Nephron (organoid): ENCODE measurements around the gene ANKK1.

Source experiments
- H3K27ac Mint-ChIP-seq, 3 experiments: 2 replicates each; pipeline ENCODE4 v1.8.0; 2020; ENCODE audit warnings: mixed read lengths in 3 of 3, mild to moderate bottlenecking in 2 of 3, moderate library complexity in 1 of 3
- H3K27me3 Mint-ChIP-seq: 2 replicates; pipeline ENCODE4 v1.8.0; 2021; ENCODE audit warnings: low read depth, mild to moderate bottlenecking, moderate library complexity, mixed read lengths
- H3K36me3 Mint-ChIP-seq: 2 replicates; pipeline ENCODE4 v1.8.0; 2020; ENCODE audit warnings: low read depth, mixed read lengths
- H3K4me1 Mint-ChIP-seq: 2 replicates; pipeline ENCODE4 v1.8.0; 2020; ENCODE audit warnings: mixed read lengths
- H3K4me3 Mint-ChIP-seq, 3 experiments: 2 replicates each; pipeline ENCODE4 v1.8.0; 2020; ENCODE audit warnings: mild to moderate bottlenecking in 3 of 3, mixed read lengths in 3 of 3, moderate library complexity in 2 of 3
- H3K9me3 Mint-ChIP-seq: 2 replicates; pipeline ENCODE4 v1.8.0; 2020; ENCODE audit warnings: mixed read lengths
- CTCF ChIP-seq, 3 experiments: fragments of 200-600 bp; sonication (generic); IDR thresholded peaks; one replicate each; pipeline ENCODE4 v1.5.0; 2021; ENCODE audit warnings: antibody characterized with exemption in 3 of 3; ENCODE audit not compliant: unreplicated experiment in 3 of 3

The ANKK1 gene

DNA sequence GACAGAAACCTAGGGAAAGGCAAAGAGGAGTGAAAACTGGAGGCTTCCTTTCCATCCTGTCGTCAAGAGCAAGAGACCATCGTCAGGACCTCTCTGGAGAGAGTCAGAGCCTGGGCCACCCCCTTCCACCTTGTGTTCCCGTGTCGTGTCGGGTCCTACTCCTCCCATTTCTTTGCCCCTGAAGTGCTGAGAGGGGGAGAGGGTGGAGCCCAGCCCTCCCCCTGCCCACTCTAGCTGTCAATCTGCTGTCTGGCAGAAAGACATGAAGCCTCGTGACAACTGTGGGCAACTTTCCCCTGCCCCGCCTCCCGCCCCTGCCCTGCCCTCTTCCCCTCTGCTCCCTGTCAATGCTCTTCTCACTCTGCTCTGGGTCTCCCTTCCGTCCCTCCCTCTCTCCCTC lies 20.6 kb downstream of the ANKK1 start:
- no peak overlapping the region for H3K27ac Mint-ChIP-seq
- H3K4me1 Mint-ChIP-seq, result no peaks in the 10 kb centered on the region
- H3K9me3 Mint-ChIP-seq, result no peaks in the 10 kb centered on the region
- peaks cover 12% of the 10 kb centered on the region for H3K27me3 Mint-ChIP-seq
- H3K36me3 Mint-ChIP-seq, result no peaks in the 10 kb centered on the region
- no peak for TF ChIP-seq CTCF (IDR thresholded peaks at IDR 0.05; ENCODE audit: unreplicated experiment in 3 of 3)
- H3K4me3 Mint-ChIP-seq, result no peak overlapping the region

GRCh38 chr11:113408887-113409286 lies 21.3 kb downstream of the ANKK1 start:
- Mint-ChIP-seq H3K4me3 (no peak overlapping the region), H3K4me1 (no peaks in the 10 kb centered on the region), H3K36me3 (no peaks in the 10 kb centered on the region), H3K27ac (no peak overlapping the region), H3K9me3 (no peaks in the 10 kb centered on the region), H3K27me3 (peaks cover 13% of the 10 kb centered on the region)
- no peak for TF ChIP-seq CTCF (IDR thresholded peaks at IDR 0.05; ENCODE audit: unreplicated experiment in 3 of 3)

DNA sequence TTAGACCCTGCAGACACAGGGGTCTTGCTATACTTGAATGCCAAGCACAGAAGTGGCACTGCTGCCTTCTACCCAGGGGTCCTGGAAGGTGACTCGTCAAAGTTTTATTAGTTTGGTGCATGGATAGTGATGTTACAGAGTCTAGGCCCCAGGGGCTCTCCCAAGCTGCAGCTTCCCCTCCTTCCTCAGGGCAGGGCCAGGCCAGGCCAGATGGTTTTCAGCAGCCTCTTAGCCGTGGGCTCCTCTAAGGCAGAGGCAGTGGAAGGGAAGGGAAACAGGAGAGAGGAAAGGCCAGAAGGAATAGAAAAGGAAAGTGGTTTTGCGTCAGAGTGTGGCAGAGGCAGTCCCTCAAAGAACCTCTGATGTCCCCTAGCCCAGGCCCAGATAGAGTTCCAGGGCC lies 21.9 kb downstream of the ANKK1 start:
- H3K36me3 Mint-ChIP-seq, result no peaks in the 10 kb centered on the region
- H3K4me1 Mint-ChIP-seq, result no peaks in the 10 kb centered on the region
- TF ChIP-seq CTCF (IDR thresholded peaks at IDR 0.05; ENCODE audit: unreplicated experiment in 3 of 3), result no peak
- H3K9me3 Mint-ChIP-seq, result no peaks in the 10 kb centered on the region
- H3K27me3 Mint-ChIP-seq, result peaks cover 19% of the 10 kb centered on the region
- H3K27ac Mint-ChIP-seq, result no peak overlapping the region
- no peak overlapping the region for H3K4me3 Mint-ChIP-seq

DNA sequence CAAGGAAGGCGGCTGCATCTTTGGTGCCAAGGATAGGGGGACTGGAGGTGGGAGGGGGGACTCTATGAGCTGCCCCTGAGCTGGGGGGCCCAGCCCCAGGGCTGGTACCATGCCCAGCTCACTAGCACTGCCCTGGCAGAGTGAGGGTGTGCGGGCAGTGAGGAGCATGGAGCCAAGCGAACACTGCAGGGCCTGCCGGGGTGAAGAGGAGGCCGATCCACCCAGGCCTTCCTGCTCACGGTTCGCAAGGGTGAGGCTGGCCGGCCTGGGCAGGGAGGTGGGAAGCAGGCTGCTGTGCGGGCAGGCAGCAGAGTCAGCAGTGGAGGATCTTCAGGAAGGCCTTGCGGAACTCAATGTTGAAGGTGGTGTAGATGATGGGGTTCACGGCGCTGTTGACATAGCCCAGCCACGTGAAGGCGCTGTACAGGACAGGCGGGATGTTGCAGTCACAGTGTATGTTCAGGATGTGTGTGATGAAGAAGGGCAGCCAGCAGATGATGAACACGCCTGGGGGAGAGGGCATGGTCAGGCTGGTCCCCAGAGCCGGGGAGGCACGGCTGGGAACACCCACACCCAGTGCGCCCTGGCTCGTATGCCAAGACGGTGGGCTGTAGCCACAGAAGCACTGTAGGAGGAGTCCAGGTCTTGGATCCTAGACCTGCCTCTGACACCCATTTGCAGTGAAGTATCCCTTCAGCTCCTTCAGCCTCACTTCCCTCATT lies 23.0 kb downstream of the ANKK1 start:
- peaks cover 20% of the 10 kb centered on the region for H3K27me3 Mint-ChIP-seq
- H3K9me3 Mint-ChIP-seq, result no peaks in the 10 kb centered on the region
- H3K4me1 Mint-ChIP-seq, result no peaks in the 10 kb centered on the region
- no peak overlapping the region for H3K4me3 Mint-ChIP-seq
- H3K36me3 Mint-ChIP-seq, result no peaks in the 10 kb centered on the region
- no peak overlapping the region for H3K27ac Mint-ChIP-seq
- no peak for TF ChIP-seq CTCF (IDR thresholded peaks at IDR 0.05; ENCODE audit: unreplicated experiment in 3 of 3)

DNA sequence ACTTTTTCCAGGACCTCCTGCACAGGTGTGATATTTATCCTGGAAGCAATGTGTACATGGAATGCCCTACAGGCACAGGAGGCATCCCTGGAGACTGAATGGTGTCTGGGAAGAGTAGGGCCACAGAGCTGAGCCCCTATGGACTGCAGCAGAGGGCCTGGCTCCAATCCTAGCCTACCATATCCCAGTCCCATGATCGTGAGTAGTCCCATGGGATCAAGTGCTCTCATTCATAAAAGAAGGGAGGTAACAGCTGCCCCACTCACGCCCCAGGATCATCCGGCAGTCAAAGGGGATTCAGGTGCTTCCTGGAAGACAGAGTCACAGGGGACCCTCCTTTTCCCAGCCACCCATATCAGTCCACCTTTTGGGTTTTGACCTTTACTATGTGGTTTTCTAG lies 24.0 kb downstream of the ANKK1 start:
- H3K27ac Mint-ChIP-seq, result no peak overlapping the region
- H3K36me3 Mint-ChIP-seq, result no peaks in the 10 kb centered on the region
- TF ChIP-seq CTCF (IDR thresholded peaks at IDR 0.05; ENCODE audit: unreplicated experiment in 3 of 3), result no peak
- no peak overlapping the region for H3K4me3 Mint-ChIP-seq
- peaks cover 17% of the 10 kb centered on the region for H3K27me3 Mint-ChIP-seq
- no peaks in the 10 kb centered on the region for H3K9me3 Mint-ChIP-seq
- H3K4me1 Mint-ChIP-seq, result no peaks in the 10 kb centered on the region

DNA sequence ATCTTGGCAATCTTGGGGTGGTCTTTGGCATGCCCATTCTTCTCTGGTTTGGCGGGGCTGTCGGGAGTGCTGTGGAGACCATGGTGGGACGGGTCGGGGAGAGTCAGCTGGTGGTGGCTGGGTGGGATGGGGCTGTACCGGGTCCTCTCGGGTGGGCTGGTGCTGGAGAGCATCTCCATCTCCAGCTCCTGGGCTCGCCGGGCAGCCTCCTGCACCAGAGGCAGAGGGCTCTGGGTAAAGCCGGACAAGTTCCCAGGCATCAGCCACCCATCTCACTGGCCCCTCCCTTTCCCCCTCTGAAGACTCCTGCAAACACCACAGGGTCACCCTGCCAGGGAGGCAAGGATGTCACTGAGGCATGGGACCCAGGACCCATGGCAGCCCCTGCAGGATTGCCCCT lies 25.1 kb downstream of the ANKK1 start:
- Mint-ChIP-seq H3K27me3 (peaks cover 19% of the 10 kb centered on the region), H3K36me3 (no peaks in the 10 kb centered on the region), H3K9me3 (no peaks in the 10 kb centered on the region), H3K27ac (no peak overlapping the region), H3K4me1 (no peaks in the 10 kb centered on the region), H3K4me3 (no peak overlapping the region)
- no peak for TF ChIP-seq CTCF (IDR thresholded peaks at IDR 0.05; ENCODE audit: unreplicated experiment in 3 of 3)
